ENCODE results near the gene DHRSX.
"Not testable (repeated sequence)": the region's sequence is repeated elsewhere in the genome, so short reads cannot be mapped to it uniquely, and the experiment has no call there.

DHRSX gene, protein sequence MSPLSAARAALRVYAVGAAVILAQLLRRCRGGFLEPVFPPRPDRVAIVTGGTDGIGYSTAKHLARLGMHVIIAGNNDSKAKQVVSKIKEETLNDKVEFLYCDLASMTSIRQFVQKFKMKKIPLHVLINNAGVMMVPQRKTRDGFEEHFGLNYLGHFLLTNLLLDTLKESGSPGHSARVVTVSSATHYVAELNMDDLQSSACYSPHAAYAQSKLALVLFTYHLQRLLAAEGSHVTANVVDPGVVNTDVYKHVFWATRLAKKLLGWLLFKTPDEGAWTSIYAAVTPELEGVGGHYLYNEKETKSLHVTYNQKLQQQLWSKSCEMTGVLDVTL

DNA sequence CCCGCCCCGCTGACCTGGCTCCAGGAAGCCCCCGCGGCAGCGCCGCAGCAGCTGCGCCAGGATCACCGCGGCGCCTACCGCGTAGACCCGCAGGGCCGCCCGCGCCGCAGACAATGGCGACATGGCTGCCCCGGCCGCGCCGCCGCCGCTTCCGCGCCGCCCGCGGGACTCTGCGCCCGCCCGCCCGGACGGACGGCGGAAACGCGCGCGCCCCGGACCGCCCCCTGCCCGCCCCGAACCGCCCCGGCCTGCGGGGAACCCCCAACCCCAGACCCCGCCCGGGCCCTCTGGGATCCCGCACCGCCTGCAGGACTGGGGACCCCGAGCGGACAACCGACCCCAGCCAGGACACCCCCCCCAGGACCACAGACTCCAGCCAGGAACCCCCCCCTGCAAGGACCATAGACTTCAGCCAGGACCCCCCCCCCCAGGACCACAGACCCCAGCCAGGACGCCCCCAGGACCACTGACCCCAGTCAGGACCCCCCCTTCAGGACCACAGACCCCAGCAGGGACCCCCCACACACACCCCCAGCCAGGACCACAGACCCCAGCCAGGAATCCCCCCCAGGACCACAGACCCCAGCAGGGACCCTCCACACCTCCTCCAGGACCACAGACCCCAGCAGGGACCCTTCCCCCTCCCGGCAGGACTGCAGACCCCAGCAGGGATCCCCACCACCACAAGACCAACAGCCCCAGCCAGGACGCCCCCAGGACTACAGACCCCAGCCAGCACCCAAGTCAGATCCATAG lies at the start of gene DHRSX, which contains the start of gene ZBED1:
Gene DHRSX, minus strand, starts transcription at position 174 of the 756 bp plus-strand sequence. Its CDS starts 51 bp downstream, at position 123.
Gene ZBED1, minus strand, starts transcription at position 174 of the 756 bp plus-strand sequence. CDS start 10,257 bp downstream, outside the sequence.
- peak; percentile 62 for DNase-seq

DNA sequence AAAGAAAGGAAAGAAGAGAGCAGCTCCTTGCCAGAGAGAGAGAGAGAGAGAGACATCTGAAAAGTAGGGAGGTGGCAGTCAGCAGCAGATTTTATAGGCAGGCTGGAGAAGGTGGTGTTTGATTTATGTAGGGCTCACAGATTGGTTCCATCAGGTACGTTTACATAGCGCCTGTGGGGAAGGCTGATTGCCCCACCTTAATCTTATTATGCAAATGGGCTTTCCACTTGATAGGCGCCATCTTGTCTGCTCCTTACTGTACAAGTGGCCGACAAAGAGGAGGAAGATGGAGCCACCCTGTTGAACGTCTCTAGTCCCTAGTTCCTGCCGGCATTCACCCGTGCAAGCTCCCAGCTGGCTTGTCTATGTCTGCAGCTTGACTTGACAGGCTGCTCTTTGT lies 49.1 kb upstream of the DHRSX start:
- no peak for DNase-seq

DNA sequence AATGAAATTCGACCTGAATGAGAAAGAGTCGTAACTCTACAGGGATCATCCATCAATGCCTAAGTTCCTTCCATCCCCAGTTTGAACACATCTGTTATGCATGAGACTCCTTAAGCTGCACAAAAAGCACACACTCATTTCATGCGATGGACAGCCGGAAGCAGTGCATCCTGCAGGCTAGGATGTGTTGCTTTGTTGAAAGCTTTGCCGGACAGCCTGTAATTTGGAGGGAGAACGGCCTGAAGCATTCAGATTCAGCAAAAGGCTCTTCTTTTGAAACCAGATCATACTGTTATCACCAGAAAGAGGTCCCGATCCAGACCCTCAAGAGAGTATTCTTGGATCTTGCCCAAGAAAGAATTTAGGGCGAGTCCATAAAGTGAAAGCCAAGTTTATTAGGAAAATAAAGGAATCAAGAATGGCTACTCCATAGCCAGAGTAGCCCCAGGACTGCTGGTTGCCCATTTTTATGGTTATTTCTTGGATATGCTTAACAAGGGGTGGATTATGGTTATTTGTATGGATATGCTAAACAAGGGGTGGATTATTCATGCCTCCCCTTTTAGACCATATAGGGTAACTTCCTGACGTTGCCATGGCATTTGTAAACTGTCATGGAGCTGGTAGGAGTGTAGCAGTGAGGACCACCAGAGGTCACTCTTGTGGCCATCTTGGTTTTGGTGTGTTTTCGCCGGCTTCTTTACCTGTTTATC lies 48.1 kb upstream of the DHRSX start:
- no peak for DNase-seq

DNA sequence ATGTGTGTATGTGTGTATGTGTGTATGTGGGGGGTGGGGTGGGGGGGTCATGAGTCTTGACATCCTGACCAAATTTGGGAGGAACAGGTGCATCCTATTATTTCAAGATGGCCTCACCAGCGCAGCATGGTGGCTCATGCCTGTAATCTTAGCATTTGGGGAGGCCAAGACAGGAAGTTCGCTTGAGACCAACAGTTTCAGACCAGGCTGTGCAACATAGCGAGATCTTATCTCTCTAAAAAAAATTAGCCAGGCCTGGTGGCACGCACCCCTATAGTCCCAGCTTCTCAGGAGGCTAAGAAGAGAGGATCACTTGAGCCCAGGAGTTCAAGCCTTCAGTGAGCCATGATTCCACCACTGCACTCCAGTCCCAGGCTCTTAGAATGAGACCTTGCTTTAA lies 47.0 kb upstream of the DHRSX start:
- DNase-seq, result no peak

DNA sequence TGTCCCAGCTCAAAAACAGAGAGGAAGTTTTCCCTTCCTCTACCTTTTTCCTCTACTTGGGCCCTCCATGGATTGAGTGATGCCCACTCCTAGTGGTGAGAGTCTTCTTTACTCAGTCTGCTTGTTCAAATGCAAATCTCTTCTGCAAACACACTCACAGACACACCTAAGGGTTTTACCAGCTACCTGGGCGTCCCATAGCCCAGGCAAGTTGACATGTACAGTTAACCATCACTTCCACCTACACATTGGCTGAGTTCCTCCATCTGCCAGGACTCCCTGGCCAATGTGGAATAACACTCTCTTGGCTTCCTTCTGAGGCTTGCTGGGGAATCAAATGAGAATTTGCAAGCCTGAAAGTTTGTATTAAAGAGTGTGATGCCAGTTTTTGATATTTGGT lies 45.7 kb upstream of the DHRSX start:
- no peak for DNase-seq

DNA sequence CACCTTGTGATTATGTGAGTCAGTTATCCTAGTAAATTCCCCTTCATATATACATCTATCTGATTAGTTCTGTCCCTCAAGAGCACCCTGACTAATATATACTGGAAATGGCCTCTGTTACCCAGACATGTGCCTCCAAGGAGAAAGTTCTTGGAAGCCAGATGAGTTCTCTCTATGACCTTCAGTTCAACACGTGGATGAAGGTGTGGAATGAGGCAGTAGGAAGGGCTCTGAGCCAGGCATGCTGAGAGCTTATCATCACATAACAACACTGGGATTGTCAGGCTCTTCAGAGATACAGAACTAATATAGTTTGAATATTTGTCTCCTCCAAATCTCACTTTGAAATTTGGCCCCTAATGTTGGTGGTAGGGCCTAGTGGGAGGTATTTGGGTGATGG lies 44.4 kb upstream of the DHRSX start:
- no peak for DNase-seq

DNA sequence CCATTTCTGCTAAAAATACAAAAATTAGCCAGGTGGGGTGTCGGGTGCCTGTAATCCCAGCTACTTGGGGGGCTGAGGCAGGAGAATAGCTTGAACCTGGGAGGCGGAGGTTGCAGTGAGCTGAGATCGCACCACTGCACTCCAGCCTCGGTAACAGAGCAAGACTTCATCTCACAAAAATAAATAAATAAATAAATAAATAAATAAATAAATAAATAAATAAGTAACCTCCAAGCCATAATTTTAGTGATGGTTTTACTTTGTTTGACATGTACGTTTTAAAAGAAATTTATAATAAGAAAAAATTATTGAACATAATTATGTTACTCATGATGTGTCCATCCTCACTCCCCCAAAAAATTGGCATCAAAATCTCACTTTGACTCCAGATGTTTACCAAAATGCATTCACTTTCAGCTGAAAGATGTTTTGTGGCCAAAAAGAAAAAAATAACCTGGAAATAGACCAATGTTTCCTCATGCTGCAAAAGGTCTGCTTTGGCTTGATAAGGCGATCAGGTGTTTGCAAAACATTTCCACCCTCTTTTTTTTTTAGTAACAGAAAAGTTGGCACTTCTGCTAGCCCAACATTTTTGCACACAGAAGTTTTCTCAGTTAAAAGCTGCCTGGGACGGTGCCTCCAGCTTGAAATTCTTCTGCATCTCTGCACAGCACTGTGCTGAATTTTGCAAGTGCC lies 42.2 kb upstream of the DHRSX start:
- no peak for DNase-seq

DNA sequence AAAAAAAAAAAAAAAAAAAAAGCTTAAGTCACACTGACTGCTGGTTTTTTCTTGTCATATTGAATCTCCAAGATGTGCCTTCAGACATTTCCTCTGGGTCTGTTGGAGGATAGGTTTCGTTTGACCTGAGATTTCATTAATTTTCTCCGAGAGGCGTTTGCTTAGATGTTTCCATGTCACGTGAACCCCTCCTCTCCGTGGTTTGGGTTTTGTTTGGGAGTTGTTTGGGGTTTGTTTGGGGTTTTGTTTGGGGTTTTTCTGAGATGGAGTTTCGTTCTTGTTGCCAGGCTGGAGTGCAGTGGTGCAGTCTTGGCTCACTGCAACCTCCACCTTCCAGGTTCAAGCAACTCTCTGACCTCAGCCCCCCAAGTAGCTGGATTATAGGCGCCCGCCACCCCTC lies 40.8 kb upstream of the DHRSX start:
- DNase-seq, result no peak

DNA sequence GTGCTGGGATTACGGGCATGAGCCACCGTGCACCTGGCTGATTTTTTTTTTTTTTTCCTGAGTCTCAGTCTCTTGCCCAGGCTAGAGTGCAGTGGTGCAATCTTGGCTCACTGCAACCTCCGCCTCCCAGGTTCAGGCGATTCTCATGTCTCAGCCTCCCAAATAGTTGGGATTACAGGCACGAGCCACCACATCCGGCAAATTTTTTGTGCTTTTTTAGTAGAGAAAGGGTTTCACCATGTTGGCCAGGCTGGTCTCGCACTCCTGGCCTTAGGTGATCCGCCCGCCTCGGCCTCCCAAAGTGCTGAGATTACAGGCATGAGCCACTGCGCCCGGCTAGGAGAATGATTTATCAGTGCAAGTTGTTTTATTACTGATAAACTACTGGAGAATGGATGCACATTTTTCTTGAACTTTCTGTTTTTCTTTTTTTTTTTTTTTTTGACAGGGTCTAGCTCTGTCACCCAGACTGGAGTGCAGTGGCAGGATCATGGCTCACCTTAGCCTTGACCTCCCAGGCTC lies 39.7 kb upstream of the DHRSX start:
- no peak for DNase-seq

DNA sequence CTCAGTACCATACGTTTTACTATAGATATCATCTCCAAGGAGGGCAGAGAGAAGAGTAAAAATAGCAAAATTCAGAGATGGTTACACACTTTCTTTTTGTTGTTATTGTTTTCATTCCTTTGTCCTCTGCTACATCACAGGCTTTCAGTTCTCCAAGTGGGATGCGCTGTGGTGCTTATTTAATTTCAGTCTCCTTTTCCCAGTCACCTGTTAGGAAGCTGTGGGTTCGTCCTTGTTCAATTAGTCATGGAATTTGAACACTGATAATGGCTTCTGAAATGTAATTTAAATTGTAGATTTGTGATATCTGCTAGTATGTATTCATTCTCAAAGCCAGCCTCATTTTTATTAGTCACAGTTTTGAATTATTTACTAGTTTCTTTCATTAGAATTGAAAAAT lies 38.8 kb upstream of the DHRSX start:
- DNase-seq, result no peak

DNA sequence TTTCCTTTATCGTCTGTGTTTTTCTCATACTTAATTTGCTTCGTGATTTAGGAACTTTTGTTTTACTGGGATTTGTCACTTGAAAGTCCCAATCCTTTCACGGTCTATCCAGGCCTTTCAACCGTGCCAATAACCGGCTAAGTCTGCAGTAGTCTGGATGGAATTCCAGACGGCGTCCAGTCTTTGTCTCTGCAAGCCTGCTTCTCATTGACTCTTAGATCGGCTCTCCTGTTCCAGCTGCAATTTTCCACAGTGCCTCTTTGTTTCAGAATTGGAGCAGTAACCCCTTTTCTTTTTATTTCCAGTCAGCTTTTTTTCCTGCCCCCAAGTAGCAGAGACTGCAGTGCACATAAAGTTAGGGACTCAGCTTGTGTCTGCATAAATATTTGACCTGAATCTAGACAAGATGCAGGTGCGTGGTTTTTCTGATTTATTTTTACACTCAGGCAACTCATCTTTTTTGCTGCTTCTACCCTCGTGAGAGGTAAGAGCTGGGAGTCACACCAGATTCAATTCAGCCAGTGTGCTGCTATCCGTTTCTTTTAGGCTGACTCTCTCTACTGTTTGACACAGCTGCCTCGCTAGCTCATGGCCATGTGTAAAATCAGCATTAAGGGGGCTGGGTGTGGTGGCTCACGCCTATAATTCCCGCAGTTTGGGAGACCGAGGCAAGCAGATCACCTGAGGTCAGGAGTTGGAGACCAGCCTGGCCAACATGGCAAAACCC lies 37.4 kb upstream of the DHRSX start:
- peak; percentile 59 for DNase-seq

DNA sequence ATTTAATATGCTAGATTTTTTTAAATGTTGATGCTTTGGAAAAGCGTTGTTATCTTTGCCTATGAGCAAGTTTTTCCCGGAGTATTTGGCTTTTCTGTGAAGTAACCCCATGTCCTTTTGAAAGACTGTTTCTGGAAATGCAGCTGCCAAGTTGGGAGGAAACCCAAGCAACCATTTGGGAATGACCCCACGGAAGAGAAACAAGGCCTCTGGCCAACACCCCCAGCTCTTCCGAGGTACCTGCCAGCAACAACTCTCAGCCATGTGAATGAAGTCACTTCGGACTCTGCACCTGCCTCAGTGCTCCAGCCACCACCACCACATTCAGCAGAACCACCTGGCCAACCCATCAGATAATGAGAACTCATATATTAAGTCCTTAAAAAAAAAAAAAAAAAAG lies 36.2 kb upstream of the DHRSX start:
- peak; percentile 48 for DNase-seq

DNA sequence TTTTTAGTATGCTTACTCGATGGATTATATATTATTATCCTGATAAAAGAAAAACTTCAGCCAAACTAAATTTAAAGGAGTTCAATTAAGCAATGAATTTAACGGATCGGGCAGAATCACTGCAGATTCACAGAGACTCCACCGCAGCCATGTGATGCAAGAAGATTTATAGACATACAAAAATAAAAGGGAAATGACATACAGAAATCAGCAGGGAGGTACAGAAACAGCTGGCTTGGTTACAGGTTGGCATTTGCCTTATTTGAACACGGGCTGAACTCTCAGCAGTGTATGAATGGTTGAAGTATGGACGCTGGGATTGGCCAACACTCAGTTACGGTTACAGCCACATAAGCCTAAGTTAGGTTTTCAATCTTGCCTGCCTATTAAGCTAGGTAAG lies 35.4 kb upstream of the DHRSX start:
- no peak for DNase-seq

DNA sequence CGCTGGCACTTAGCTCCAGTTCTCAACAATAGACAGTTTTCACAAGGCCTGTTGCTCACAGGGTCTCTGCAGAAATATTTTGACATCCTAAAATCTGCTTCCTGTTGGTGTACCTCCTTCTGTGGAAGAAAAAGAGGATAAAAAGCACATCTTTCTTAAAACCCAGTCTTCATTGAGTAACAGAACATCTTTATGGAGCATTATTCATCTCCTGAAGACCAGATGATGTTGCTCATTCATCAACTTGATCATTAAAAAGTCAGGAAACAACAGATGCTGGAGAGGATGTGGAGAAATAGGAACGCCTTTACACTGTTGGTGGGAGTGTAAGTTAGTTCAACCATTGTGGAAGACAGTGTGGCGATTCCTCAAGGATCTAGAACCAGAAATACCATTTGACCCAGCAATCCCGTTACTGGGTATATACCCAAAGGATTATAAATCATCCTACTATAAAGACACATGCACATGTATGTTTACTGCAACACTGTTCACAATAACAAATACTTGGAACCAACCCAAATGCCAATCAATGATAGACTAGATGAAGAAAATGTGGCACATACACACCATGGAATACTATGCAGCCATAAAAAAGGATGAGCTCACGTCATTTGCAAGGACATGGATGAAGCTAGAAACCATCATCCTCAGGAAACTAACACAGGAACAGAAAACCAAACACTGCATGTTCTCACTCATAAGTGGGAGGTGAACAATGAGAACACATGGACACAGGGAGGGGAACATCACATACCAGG lies 33.7 kb upstream of the DHRSX start:
- DNase-seq, result not testable (repeated sequence)

DNA sequence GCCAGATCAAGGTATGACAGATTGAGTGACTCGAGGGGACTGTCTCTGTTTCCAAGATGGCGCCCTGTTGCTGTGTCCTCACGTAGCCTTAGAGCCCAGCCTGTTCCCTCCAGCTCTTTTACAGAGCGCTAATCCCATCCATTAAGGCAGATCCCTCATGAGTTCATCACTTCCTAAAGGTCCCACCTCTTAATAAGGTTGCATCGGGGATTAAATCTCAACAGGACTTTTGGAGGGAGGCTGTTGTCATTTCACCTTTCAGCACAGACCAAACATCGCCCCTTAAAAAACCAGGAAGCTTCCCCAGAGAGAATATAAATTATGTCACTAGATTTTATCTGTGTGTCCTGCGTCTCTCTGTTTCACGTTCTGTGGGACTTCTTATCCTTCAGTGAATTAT lies 32.6 kb upstream of the DHRSX start:
- DNase-seq, result no peak

DNA sequence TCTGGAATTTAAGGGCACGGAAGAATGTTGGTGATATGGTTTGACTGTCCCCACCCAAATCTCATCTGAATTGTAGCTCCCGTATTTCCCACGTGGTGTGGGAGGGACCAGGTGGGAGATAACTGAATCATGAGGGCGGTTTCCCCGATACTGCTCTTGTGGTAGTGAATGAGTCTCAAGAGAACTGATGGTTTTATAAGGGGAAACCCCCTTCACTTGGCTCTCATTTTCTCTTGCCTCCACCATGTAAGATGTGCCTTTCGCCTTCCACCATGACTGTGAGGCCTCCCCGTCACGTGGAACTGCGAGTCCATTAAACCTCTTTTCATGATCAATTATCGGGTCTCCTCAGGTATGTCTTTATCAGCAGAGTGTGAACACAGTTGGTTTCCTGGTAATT lies 25.6 kb upstream of the DHRSX start:
- DNase-seq, result no peak

DNA sequence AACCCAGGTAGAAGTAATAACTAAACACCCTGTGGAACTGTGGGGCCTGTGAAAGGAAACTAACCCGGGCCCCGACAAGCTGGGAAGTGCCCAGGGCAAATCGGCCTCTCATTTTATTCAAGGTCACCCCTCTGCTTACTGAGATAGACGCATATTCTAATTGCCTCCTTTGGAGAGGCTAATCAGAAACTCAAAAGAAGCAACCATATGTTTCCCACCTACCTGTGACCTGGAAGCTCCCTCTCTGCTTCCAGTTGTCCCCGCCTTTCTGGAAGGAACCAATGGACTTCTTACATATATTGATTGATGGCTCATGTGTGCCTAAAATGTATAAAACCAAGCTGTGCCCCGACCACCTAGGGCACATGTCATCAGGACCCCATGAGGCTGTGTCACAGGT lies 23.1 kb upstream of the DHRSX start:
- no peak for DNase-seq

DNA sequence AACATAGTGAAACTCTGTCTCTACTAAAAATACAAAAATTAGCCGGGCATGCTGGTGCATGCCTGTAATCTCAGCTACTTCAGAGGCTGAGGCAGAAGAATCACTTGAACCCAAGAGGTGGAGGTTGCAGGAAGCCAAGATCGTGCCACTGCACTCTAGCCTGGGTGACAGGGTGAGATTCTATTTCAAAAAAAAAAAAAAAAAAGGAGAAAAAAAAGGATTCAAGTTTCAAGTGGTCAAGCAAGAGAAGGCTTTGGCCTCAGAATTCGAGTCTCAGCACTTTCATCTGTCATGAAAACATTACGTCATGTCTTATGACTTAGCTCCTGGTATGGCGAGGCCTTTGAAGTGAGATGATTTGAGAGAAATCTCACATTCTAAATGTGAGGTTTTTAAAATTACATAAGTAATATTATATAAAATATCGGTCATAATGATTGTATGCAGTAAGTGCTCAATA lies 21.2 kb upstream of the DHRSX start:
- DNase-seq, result no peak

DNA sequence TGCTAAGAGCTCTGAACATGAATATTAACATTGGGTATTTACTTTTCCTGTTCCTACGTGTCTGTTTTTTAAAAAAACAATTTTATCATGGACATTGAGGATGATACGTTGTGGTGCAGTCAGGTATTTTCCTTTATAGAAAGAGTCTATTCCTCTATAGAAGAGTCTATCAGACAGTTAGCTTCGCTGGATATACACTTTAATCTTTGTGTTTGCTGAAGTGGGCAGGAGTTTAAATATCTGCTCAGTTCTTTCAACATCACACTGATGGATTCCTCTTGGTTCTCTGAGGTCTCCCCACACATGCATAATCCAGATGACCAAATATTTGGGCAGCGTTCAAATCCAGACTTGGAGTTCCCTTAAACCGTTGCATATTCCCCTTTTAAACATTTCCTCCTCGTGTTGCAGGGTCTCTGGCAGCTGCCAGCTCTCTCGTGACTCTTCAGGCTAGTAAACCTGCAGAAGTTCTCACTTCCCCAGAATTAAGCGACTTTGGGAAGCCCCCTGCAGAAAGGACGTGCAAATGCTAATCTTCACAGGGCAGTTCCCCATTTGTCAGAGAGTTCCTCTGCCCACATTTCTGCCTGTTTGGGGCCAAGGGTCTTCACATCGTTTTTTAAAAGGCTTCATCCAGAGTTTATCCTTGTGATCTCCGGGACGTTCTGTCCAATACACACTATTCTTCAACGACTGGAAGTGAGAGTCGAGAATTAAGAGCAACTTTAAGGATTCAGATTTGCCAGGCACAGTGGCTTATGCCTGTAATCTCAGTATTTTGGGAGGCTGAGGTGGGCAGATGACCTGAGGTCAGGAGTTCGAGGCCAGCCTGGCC lies 20.5 kb upstream of the DHRSX start:
- peak; percentile 40 for DNase-seq

DNA sequence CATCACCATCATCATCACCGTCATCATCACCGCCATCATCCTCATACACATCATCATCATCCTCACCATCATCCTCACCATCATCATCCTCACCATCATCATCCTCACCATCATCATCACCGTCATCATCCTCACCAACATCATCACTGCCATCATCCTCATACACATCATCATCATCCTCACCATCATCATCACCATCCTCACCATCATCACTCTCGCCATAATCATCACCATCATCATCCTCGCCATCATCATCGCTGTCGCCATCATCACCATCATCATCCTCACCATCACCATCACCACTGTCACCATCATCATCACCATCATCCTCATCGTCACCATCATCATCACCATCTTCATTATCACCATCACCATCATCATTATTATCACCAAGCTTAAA lies 19.8 kb upstream of the DHRSX start:
- DNase-seq, result no peak
